Activated CD4-positive, CD25-positive, alpha-beta regulatory T cell (primary cell): ENCODE data around the gene DRAXIN.

Experiments
- DNase-seq, 4 experiments: peaks; one replicate each; lab custom pipeline; 2025; lab: John Stamatoyannopoulos, UW

The DRAXIN gene

GRCh38 chr1:11738096-11738495 is 46.6 kb downstream of the DRAXIN start:
- DNase-seq: no peak

- no peak for DNase-seq
These were observed 47.3 kb downstream of the DRAXIN start for GRCh38 chr1:11738783-11739182.

GRCh38 chr1:11740258-11741192 is 49.0 kb downstream of the DRAXIN start:
- no peak for DNase-seq

- no peak for DNase-seq
These were observed 50.0 kb downstream of the DRAXIN start for GRCh38 chr1:11741482-11741881.

- no peak for DNase-seq
These were observed 50.5 kb downstream of the DRAXIN start for GRCh38 chr1:11741919-11742558.

GRCh38 chr1:11744287-11744686 is 52.8 kb downstream of the DRAXIN start:
- DNase-seq: no peak

- DNase-seq: no peak
These were observed 54.6 kb downstream of the DRAXIN start for GRCh38 chr1:11746092-11746491.

- DNase-seq: no peak
These were observed 55.4 kb downstream of the DRAXIN start for GRCh38 chr1:11746795-11747487.

- no peak for DNase-seq
These were observed 57.0 kb downstream of the DRAXIN start for GRCh38 chr1:11748294-11749202.

GRCh38 chr1:11749203-11749689 is 57.7 kb downstream of the DRAXIN start:
- peak in 1 of 4 experiments; percentile 13 for DNase-seq

GRCh38 chr1:11749996-11750395 is 58.5 kb downstream of the DRAXIN start:
- DNase-seq: no peak

- DNase-seq: no peak
These were observed 59.6 kb downstream of the DRAXIN start for GRCh38 chr1:11751087-11751486.

- DNase-seq: no peak
These were observed 61.0 kb downstream of the DRAXIN start for GRCh38 chr1:11752359-11753088.

GRCh38 chr1:11753555-11754208 is 62.2 kb downstream of the DRAXIN start:
- DNase-seq: no peak

GRCh38 chr1:11757047-11757446 is 65.5 kb downstream of the DRAXIN start:
- no peak for DNase-seq

GRCh38 chr1:11759791-11760190 is 68.3 kb downstream of the DRAXIN start:
- no peak for DNase-seq

GRCh38 chr1:11761285-11761684 is 69.8 kb downstream of the DRAXIN start:
- DNase-seq: no peak

GRCh38 chr1:11761988-11762406 is 70.5 kb downstream of the DRAXIN start, which contains the start of gene C1orf167:
C1orf167 (plus strand) TSS chr1:11762193; CDS start chr1:11764401, 2,208 bp downstream.
- no peak for DNase-seq

GRCh38 chr1:11764115-11764514 is 72.6 kb downstream of the DRAXIN start:
- no peak for DNase-seq

- no peak for DNase-seq
These were observed 73.0 kb downstream of the DRAXIN start for GRCh38 chr1:11764519-11764918.
